Measurements from ENCODE around the gene ITGB2. TPM values are rescaled to one million over a fixed set of nuclear protein-coding genes. Genes with fewer than 3 reads are reported as not detected.

ITGB2 gene
- total RNA-seq, 1 donor from 2014 or later, result 35.1 TPM

- H3K27me3 ChIP-seq, result no peaks in the 10 kb centered on the region
These were observed 29.7 kb upstream of the ITGB2 start for GRCh38 chr21:44950351-44950750.

GRCh38 chr21:44949779-44950198 lies 29.1 kb upstream of the ITGB2 start:
- no peak for DNase-seq (ENCODE audit: extremely low spot score in 2 of 2)
- H3K9me3 ChIP-seq, result no peaks in the 10 kb centered on the region
- intact Hi-C loops (cut with DNase I), result loop anchor here (2.0 to 10.0 kb wide), 4 partner anchors 125 to 495 kb away; partner anchors contain the start of gene ADARB1
- TF ChIP-seq POLR2A (IDR thresholded peaks at IDR 0.05) (no peak), POLR2AphosphoS5 (IDR thresholded peaks at IDR 0.05; ENCODE audit: insufficient read depth in 1 of 2, low read depth in 1 of 2) (peak in 1 of 2 donors; percentile 39), CTCF (IDR thresholded peaks at IDR 0.05) (peak; percentile 89 to 95 (median 95))
- peaks cover 17% of the 10 kb centered on the region for H3K4me1 ChIP-seq
- H3K36me3 ChIP-seq, result peaks cover 0 to 6% of the 10 kb centered on the region in 2 donors
- no peak overlapping the region for H3K27ac ChIP-seq
- H3K27me3 ChIP-seq, result no peaks in the 10 kb centered on the region
- no peak overlapping the region for H3K4me3 ChIP-seq

More at GRCh38 chr21:44950351-44950750, 29.7 kb upstream of the ITGB2 start:
- Histone ChIP-seq H3K4me3 (no peak overlapping the region), H3K9me3 (no peaks in the 10 kb centered on the region), H3K4me1 (peaks cover 17% of the 10 kb centered on the region), H3K27ac (no peak overlapping the region), H3K36me3 (peaks cover 0 to under 1% of the 10 kb centered on the region in 2 donors)
- DNase-seq (ENCODE audit: extremely low spot score in 2 of 2), result no peak
- intact Hi-C loops (cut with DNase I), result loop anchor here (10.0 kb wide), 1 partner anchor 494 kb away; no protein-coding TSS in a partner anchor
- TF ChIP-seq POLR2A (IDR thresholded peaks at IDR 0.05), result no peak
- TF ChIP-seq CTCF (IDR thresholded peaks at IDR 0.05), result no peak
- no peak for TF ChIP-seq POLR2AphosphoS5 (IDR thresholded peaks at IDR 0.05; ENCODE audit: insufficient read depth in 1 of 2, low read depth in 1 of 2)

- no peak overlapping the region for H3K27ac ChIP-seq
- H3K36me3 ChIP-seq, result peaks cover 0 to 6% of the 10 kb centered on the region in 2 donors
- H3K9me3 ChIP-seq, result no peaks in the 10 kb centered on the region
- TF ChIP-seq POLR2AphosphoS5 (IDR thresholded peaks at IDR 0.05; ENCODE audit: insufficient read depth in 1 of 2, low read depth in 1 of 2) (no peak), POLR2A (IDR thresholded peaks at IDR 0.05) (no peak), CTCF (IDR thresholded peaks at IDR 0.05) (no peak)
- intact Hi-C loops (cut with DNase I), result loop anchor here (2.0 to 10.0 kb wide), 3 partner anchors 126 to 316 kb away; partner anchors contain the start of gene ADARB1
- no peak overlapping the region for H3K4me3 ChIP-seq
- H3K4me1 ChIP-seq, result peaks cover 17% of the 10 kb centered on the region
- no peaks in the 10 kb centered on the region for H3K27me3 ChIP-seq
- DNase-seq (ENCODE audit: extremely low spot score in 2 of 2), result no peak
These were observed 28.6 kb upstream of the ITGB2 start for GRCh38 chr21:44949161-44949778.

- peaks cover 0 to 6% of the 10 kb centered on the region in 2 donors for H3K36me3 ChIP-seq
- no peak for DNase-seq (ENCODE audit: extremely low spot score in 2 of 2)
- peaks cover 17% of the 10 kb centered on the region for H3K4me1 ChIP-seq
- no peaks in the 10 kb centered on the region for H3K9me3 ChIP-seq
- H3K4me3 ChIP-seq, result no peak overlapping the region
- no peaks in the 10 kb centered on the region for H3K27me3 ChIP-seq
- intact Hi-C loops (cut with DNase I), result loop anchor here (2.0 to 10.0 kb wide), 3 partner anchors 126 to 316 kb away; partner anchors contain the start of gene ADARB1
- H3K27ac ChIP-seq, result no peak overlapping the region
- TF ChIP-seq POLR2A (IDR thresholded peaks at IDR 0.05), result no peak
- TF ChIP-seq CTCF (IDR thresholded peaks at IDR 0.05), result no peak
- no peak for TF ChIP-seq POLR2AphosphoS5 (IDR thresholded peaks at IDR 0.05; ENCODE audit: insufficient read depth in 1 of 2, low read depth in 1 of 2)
These were observed 27.9 kb upstream of the ITGB2 start for GRCh38 chr21:44948426-44949120.
